ENCODE results near the gene LYPD1. TPM values are rescaled to one million over a fixed set of nuclear protein-coding genes. Genes with fewer than 3 reads are reported as not detected.

LYPD1 gene
- total and polyA plus RNA-seq, 4 donors = 0.17 to 0.65 (median 0.46) TPM

DNA sequence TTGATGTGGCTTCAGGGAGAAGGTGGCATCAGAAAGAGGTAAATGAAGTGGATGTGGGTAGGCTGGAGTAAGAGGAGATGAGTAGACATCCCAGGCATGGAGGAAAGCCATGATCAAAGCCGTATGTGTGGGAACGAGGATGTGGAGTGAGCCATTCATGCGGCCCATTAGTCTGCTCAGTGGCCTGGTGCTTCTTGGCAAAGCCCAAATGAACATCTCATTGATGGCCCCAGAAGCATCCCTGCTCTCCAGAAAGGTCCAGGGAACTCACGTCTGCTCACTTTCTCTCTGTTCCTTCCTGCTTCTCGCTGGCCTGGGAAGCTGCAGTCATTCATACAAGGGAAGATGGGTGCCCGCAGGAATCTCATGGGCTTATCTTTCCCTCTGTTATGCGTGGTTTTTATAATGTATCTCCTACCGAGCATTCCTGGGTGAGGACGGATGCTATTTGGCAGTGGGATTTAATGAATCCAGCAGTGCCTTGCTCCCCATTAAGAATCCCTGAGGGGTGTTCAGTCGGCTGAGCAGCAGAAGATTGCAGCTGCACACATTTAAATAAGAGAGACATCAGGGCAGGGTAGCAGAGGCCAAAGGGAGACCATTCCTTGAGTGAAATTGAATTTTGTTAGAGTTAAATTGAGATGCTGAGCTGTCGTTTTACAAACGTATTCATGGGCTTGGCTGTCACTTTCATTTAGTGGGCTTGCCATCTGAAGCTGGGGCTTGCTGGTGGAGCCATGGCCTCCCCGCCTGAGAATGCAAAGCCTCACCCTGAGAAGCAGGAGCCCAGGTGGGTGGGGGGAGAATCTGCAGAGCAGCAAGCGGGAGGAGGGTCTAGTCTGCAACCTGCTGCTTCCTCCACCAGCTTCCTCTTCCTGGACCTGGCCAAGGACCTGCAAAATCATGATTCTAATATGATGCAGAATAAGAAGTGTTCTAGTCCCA, 64.5 kb downstream of the LYPD1 start:
- H3K4me1 ChIP-seq (ENCODE audit: control insufficient read depth in 4 of 4, insufficient read depth in 4 of 4, low read length in 3 of 4) = no peaks in the 10 kb centered on the region
- no peak overlapping the region for H3K4me3 ChIP-seq (ENCODE audit: low read depth in 1 of 3, low read length in 3 of 3)
- H3K36me3 ChIP-seq (ENCODE audit: control insufficient read depth in 4 of 4, insufficient read depth in 3 of 4, low read depth in 1 of 4, low read length in 3 of 4) = no peaks in the 10 kb centered on the region
- no peaks in the 10 kb centered on the region for H3K27me3 ChIP-seq (ENCODE audit: control insufficient read depth in 4 of 4, insufficient read depth in 4 of 4, low read length in 3 of 4)
- H3K27ac ChIP-seq (ENCODE audit: low read depth in 1 of 2, low read length in 2 of 2) = no peak overlapping the region
- no peak overlapping the region for H3K9ac ChIP-seq (ENCODE audit: low read depth in 1 of 2, low read length in 2 of 2)
- TF ChIP-seq FOXA1 (IDR thresholded peaks at IDR 0.05) = no peak
- TF ChIP-seq EGR1 (IDR thresholded peaks at IDR 0.05; ENCODE audit: low read depth in 2 of 2) = no peak
- no peak for TF ChIP-seq YY1 (IDR thresholded peaks at IDR 0.05)
- no peak for TF ChIP-seq FOXA2 (IDR thresholded peaks at IDR 0.05)
- TF ChIP-seq RAD21 (IDR thresholded peaks at IDR 0.05) = no peak
- TF ChIP-seq SP1 (IDR thresholded peaks at IDR 0.05) = no peak
- TF ChIP-seq, protein P1, sequence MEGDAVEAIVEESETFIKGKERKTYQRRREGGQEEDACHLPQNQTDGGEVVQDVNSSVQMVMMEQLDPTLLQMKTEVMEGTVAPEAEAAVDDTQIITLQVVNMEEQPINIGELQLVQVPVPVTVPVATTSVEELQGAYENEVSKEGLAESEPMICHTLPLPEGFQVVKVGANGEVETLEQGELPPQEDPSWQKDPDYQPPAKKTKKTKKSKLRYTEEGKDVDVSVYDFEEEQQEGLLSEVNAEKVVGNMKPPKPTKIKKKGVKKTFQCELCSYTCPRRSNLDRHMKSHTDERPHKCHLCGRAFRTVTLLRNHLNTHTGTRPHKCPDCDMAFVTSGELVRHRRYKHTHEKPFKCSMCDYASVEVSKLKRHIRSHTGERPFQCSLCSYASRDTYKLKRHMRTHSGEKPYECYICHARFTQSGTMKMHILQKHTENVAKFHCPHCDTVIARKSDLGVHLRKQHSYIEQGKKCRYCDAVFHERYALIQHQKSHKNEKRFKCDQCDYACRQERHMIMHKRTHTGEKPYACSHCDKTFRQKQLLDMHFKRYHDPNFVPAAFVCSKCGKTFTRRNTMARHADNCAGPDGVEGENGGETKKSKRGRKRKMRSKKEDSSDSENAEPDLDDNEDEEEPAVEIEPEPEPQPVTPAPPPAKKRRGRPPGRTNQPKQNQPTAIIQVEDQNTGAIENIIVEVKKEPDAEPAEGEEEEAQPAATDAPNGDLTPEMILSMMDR (IDR thresholded peaks at IDR 0.05; ENCODE audit: low read depth, low read length, missing input control) = no peak
- no peak for TF ChIP-seq HNF4A (conservative IDR thresholded peaks at IDR 0.05)
- no peak for TF ChIP-seq JUND (IDR thresholded peaks at IDR 0.05)
- TF ChIP-seq GABPA (IDR thresholded peaks at IDR 0.05 in 1 of 2, conservative IDR thresholded peaks at IDR 0.05 in 1 of 2) = no peak
- TF ChIP-seq, protein P2, sequence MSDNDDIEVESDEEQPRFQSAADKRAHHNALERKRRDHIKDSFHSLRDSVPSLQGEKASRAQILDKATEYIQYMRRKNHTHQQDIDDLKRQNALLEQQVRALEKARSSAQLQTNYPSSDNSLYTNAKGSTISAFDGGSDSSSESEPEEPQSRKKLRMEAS (IDR thresholded peaks at IDR 0.05) = no peak
- no peak for TF ChIP-seq NR2F2 (IDR thresholded peaks at IDR 0.05)
- no peak for TF ChIP-seq HNF4G (IDR thresholded peaks at IDR 0.05)
- TF ChIP-seq, protein P3, sequence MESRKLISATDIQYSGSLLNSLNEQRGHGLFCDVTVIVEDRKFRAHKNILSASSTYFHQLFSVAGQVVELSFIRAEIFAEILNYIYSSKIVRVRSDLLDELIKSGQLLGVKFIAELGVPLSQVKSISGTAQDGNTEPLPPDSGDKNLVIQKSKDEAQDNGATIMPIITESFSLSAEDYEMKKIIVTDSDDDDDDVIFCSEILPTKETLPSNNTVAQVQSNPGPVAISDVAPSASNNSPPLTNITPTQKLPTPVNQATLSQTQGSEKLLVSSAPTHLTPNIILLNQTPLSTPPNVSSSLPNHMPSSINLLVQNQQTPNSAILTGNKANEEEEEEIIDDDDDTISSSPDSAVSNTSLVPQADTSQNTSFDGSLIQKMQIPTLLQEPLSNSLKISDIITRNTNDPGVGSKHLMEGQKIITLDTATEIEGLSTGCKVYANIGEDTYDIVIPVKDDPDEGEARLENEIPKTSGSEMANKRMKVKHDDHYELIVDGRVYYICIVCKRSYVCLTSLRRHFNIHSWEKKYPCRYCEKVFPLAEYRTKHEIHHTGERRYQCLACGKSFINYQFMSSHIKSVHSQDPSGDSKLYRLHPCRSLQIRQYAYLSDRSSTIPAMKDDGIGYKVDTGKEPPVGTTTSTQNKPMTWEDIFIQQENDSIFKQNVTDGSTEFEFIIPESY (IDR thresholded peaks at IDR 0.05) = no peak
- TF ChIP-seq, protein P4, sequence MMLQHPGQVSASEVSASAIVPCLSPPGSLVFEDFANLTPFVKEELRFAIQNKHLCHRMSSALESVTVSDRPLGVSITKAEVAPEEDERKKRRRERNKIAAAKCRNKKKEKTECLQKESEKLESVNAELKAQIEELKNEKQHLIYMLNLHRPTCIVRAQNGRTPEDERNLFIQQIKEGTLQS (IDR thresholded peaks at IDR 0.05) = no peak
- TF ChIP-seq, protein P5, sequence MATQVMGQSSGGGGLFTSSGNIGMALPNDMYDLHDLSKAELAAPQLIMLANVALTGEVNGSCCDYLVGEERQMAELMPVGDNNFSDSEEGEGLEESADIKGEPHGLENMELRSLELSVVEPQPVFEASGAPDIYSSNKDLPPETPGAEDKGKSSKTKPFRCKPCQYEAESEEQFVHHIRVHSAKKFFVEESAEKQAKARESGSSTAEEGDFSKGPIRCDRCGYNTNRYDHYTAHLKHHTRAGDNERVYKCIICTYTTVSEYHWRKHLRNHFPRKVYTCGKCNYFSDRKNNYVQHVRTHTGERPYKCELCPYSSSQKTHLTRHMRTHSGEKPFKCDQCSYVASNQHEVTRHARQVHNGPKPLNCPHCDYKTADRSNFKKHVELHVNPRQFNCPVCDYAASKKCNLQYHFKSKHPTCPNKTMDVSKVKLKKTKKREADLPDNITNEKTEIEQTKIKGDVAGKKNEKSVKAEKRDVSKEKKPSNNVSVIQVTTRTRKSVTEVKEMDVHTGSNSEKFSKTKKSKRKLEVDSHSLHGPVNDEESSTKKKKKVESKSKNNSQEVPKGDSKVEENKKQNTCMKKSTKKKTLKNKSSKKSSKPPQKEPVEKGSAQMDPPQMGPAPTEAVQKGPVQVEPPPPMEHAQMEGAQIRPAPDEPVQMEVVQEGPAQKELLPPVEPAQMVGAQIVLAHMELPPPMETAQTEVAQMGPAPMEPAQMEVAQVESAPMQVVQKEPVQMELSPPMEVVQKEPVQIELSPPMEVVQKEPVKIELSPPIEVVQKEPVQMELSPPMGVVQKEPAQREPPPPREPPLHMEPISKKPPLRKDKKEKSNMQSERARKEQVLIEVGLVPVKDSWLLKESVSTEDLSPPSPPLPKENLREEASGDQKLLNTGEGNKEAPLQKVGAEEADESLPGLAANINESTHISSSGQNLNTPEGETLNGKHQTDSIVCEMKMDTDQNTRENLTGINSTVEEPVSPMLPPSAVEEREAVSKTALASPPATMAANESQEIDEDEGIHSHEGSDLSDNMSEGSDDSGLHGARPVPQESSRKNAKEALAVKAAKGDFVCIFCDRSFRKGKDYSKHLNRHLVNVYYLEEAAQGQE (IDR thresholded peaks at IDR 0.05) = no peak
- no peak for TF ChIP-seq TAF1 (conservative IDR thresholded peaks at IDR 0.05)
- no peak for TF ChIP-seq RXRA (IDR thresholded peaks at IDR 0.05)
- 85% methylated on average over 14 of the region's 14 CpGs for WGBS
- no peaks in the 10 kb centered on the region for H3K9me3 ChIP-seq (ENCODE audit: control insufficient read depth in 4 of 4, low read length in 3 of 4)
- no peak for DNase-seq (ENCODE audit: low spot score)

Measured in liver (tissue), 9 donors.